GM19438 (cell line): ENCODE data around the gene LSM6.

Experiments used
- ATAC-seq: cut with Tn5 transposase; IDR thresholded peaks from one replicate; pipeline ENCODE4 v1.9.1; 2021; ENCODE audit warnings: low read depth; ENCODE audit not compliant: unreplicated experiment

LSM6 gene

GRCh38 chr4:146175541-146176453, at the start of gene LSM6:
LSM6 (plus strand) TSS chr4:146175718; CDS start chr4:146182922, 7,204 bp downstream.
- ATAC-seq = peak; percentile 89

- ATAC-seq = peak; percentile 96
These were observed 43.1 kb upstream of the LSM6 start for GRCh38 chr4:146132445-146132844.

- ATAC-seq = no peak
These were observed 40.6 kb upstream of the LSM6 start for GRCh38 chr4:146134761-146135445.

GRCh38 chr4:146135941-146136340, 39.6 kb upstream of the LSM6 start:
- no peak for ATAC-seq

GRCh38 chr4:146142768-146143167, 32.8 kb upstream of the LSM6 start:
- ATAC-seq = no peak

- ATAC-seq = no peak
These were observed 31.6 kb upstream of the LSM6 start for GRCh38 chr4:146143888-146144287.

- ATAC-seq = no peak
These were observed 28.6 kb upstream of the LSM6 start for GRCh38 chr4:146146918-146147317.

GRCh38 chr4:146148021-146148420, 27.5 kb upstream of the LSM6 start:
- no peak for ATAC-seq

- ATAC-seq = no peak
These were observed 21.5 kb upstream of the LSM6 start for GRCh38 chr4:146154057-146154456.

GRCh38 chr4:146155152-146155724, 20.3 kb upstream of the LSM6 start:
- no peak for ATAC-seq

GRCh38 chr4:146158036-146158745, 17.3 kb upstream of the LSM6 start:
- no peak for ATAC-seq

GRCh38 chr4:146159384-146160058, 16.0 kb upstream of the LSM6 start:
- no peak for ATAC-seq

- ATAC-seq = no peak
These were observed 14.3 kb upstream of the LSM6 start for GRCh38 chr4:146161243-146161642.

GRCh38 chr4:146165221-146165620, 10.3 kb upstream of the LSM6 start:
- ATAC-seq = no peak

GRCh38 chr4:146165840-146166239, 9.7 kb upstream of the LSM6 start:
- no peak for ATAC-seq

- no peak for ATAC-seq
These were observed 5.4 kb upstream of the LSM6 start for GRCh38 chr4:146170149-146170548.

- ATAC-seq = no peak
These were observed 1.4 kb downstream of the LSM6 start for GRCh38 chr4:146176891-146177290.

- ATAC-seq = no peak
These were observed 2.6 kb downstream of the LSM6 start for GRCh38 chr4:146178126-146178525.

- no peak for ATAC-seq
These were observed 4.4 kb downstream of the LSM6 start for GRCh38 chr4:146179784-146180370.

- ATAC-seq = no peak
These were observed 6.9 kb downstream of the LSM6 start for GRCh38 chr4:146182443-146182842.
